GM23248 (cell line): ENCODE measurements around the gene C6orf120. TPM values are rescaled to one million over a fixed set of nuclear protein-coding genes. Genes with fewer than 3 reads are reported as not detected.

Experiments
- DNase-seq: peaks from one replicate; pipeline ENCODE4 v3.0.0-alpha.2; 2015
- H2AFZ ChIP-seq: fragments of 200-600 bp; sonication (generic); 2 replicates; pipeline ENCODE4 v1.6.1; 2016; ENCODE audit warnings: antibody characterized with exemption
- H3F3A ChIP-seq: fragments of 200-600 bp; sonication (generic); 2 replicates; pipeline ENCODE4 v1.6.1; 2016; ENCODE audit warnings: mild to moderate bottlenecking, antibody characterized with exemption, mixed run types; ENCODE audit not compliant: insufficient read depth
- H3K27ac ChIP-seq: fragments of 200-600 bp; sonication (generic); 2 replicates; pipeline ENCODE4 v1.5.1; 2016; ENCODE audit warnings: mild to moderate bottlenecking
- H3K27me3 ChIP-seq: fragments of 200-600 bp; sonication (generic); replicated peaks from 2 replicates; pipeline ENCODE4 v1.6.1; 2016; ENCODE audit warnings: mild to moderate bottlenecking; ENCODE audit not compliant: insufficient read depth
- H3K36me3 ChIP-seq: fragments of 200-600 bp; sonication (generic); 2 replicates; pipeline ENCODE4 v1.6.1; 2016; ENCODE audit warnings: low read depth, mild to moderate bottlenecking
- H3K4me1 ChIP-seq: fragments of 200-600 bp; sonication (generic); 2 replicates; pipeline ENCODE4 v1.6.1; 2016; ENCODE audit warnings: mild to moderate bottlenecking; ENCODE audit not compliant: insufficient read depth
- H3K4me2 ChIP-seq: fragments of 200-600 bp; sonication (generic); one replicate; pipeline ENCODE4 v1.6.1; 2016; ENCODE audit warnings: mild to moderate bottlenecking; ENCODE audit not compliant: unreplicated experiment
- H3K4me3 ChIP-seq: fragments of 200-600 bp; sonication (generic); 2 replicates; pipeline ENCODE4 v1.5.1; 2016; ENCODE audit warnings: mild to moderate bottlenecking
- H3K79me2 ChIP-seq: fragments of 200-600 bp; sonication (generic); 2 replicates; pipeline ENCODE4 v1.6.1; 2016; ENCODE audit warnings: mild to moderate bottlenecking; ENCODE audit not compliant: insufficient read depth
- H3K9ac ChIP-seq: fragments of 200-600 bp; sonication (generic); 2 replicates; pipeline ENCODE4 v1.6.1; 2016; ENCODE audit warnings: mild to moderate bottlenecking
- H3K9me2 ChIP-seq: fragments of 200-600 bp; sonication (generic); 2 replicates; pipeline ENCODE4 v1.6.1; 2016; ENCODE audit warnings: mixed run types, mild to moderate bottlenecking, moderate library complexity; ENCODE audit not compliant: insufficient read depth
- H3K9me3 ChIP-seq: fragments of 200-600 bp; sonication (generic); one replicate; pipeline ENCODE4 v1.6.1; 2017; ENCODE audit warnings: low read depth
- H4K20me1 ChIP-seq: fragments of 200-600 bp; sonication (generic); 2 replicates; pipeline ENCODE4 v1.6.0; 2016; ENCODE audit not compliant: insufficient read depth
- EZH2 ChIP-seq: fragments of 200-600 bp; sonication (generic); IDR thresholded peaks from 2 replicates; pipeline ENCODE4 v1.6.1; 2018; ENCODE audit warnings: antibody characterized with exemption, mild to moderate bottlenecking; ENCODE audit not compliant: insufficient read depth, poor library complexity, severe bottlenecking
- EZH2phosphoT487 ChIP-seq: fragments of 200-600 bp; sonication (generic); IDR thresholded peaks from 2 replicates; pipeline ENCODE4 v1.6.1; 2018; ENCODE audit warnings: antibody characterized with exemption, moderate library complexity, mild to moderate bottlenecking, low read depth; ENCODE audit not compliant: insufficient read depth
- WGBS, 2 experiments: methylation state at CpG; one replicate each; pipeline ENCODE4 v1.1.6; 2015 to 2017; ENCODE audit warnings: low lambda C conversion rate in 2 of 2, low coverage in 1 of 2; ENCODE audit errors: missing lambda C conversion rate in 2 of 2; 5-methylcytosine and 5-hydroxymethylcytosine counted together
- in situ Hi-C: fragments of 300-500 bp; cut with MboI; formaldehyde crosslinking; loops from 2 replicates; pipeline ENCODE4 v1.15.0; 2020
- polyA plus RNA-seq: library from polyadenylated mRNA; unstranded; fragments of >200 nt; fragmentation: Nextera tagmentation; extraction: Ambion mirVana; gene quantifications from 2 replicates; pipeline ENCODE4 v1.2.1, GENCODE V29; 2016
- total RNA-seq: library from RNA; depleted of rRNA; stranded (reverse); fragments of >200 nt; shearing (Covaris generic); gene quantifications from 2 replicates; pipeline ENCODE4 v1.2.3, GENCODE V29; 2014

The C6orf120 gene
- total and polyA plus RNA-seq, 2 experiments from 2014 or later = 39.4 to 72.7 TPM

DNA sequence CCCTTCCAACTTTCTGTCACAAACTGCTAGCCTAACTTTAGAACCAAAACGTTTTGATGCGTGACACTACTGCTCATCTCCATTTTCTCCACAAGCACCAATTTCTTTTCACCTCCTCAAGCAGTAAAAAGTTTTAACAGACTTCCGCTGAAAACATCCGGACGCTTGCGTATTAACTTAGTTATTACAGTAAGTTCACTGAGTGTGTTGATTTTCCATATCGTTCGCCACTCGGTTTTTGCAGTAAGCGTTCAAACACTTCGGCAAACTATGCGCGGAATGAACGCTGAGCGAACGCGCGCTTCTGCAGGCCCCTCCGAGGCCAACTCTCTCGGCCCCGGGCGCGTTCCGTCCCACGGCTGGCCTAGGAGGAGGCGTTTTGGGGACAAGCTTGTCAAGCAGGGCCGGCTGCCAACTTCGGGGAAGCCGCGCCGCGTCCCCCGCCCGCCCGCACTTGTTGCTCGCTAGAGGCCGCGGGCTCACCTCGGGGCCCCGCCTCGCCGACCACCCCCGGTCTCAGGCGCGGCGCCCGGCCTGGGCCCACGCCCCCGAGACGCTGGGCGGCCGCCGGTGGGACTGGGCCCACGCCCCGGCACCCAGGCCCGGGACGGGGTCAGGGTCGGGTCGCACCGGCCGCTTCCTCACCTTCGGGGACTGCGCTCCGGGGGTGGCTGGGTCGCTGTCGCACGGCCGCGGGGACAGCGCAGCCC, 21.4 kb downstream of the C6orf120 start:
- no peak for TF ChIP-seq EZH2phosphoT487
- TF ChIP-seq EZH2 = no peak
- Histone ChIP-seq H3F3A (peaks cover 34% of the 10 kb centered on the region), H3K9me3 (no peaks in the 10 kb centered on the region), H3K36me3 (no peaks in the 10 kb centered on the region), H3K79me2 (peaks cover 41% of the 10 kb centered on the region), H3K4me1 (peaks cover 14% of the 10 kb centered on the region), H3K27ac (peak overlapping the region; percentile 70), H3K27me3 (no peaks in the 10 kb centered on the region), H4K20me1 (no peaks in the 10 kb centered on the region), H3K4me2 (peak overlapping the region; percentile 89), H3K9me2 (no peaks in the 10 kb centered on the region), H3K9ac (peak overlapping the region; percentile 78), H2AFZ (peak overlapping the region; percentile 95), H3K4me3 (peak overlapping the region; percentile 96)
- WGBS, 2 experiments = 1% methylated on average over 33 to 51 of the region's 70 CpGs
- DNase-seq = peak; percentile 79
- in situ Hi-C loops = no loop called here

DNA sequence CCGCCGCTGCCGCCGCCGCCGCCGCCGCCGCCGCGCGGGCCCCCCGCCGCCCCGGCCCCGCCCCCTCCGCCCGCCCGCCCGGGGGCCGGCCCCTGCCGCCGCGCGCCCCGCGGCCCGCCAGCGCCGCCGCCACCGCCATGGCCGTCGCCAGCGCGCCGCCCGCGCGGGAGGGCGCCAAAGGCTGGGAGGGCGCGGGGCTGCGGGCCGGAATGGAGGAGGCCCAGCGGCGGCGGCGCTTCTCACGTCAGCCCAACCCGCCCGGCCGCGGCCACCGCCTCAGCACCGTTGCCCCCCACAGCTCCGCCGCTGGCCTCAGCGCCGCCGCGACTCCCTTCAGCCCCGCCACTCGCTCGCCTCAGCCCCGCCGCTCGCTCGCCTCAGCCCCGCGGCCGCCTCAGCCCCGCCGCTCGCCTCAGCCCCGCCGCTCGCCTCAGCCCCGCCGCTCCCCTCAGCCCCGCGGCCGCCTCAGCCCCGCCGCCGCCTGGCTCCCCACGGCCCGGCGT, 22.1 kb downstream of the C6orf120 start:
- no peak overlapping the region for H3K27ac ChIP-seq
- no peaks in the 10 kb centered on the region for H3K27me3 ChIP-seq
- no peak overlapping the region for H2AFZ ChIP-seq
- peaks cover 14% of the 10 kb centered on the region for H3K4me1 ChIP-seq
- H3K79me2 ChIP-seq = peaks cover 34% of the 10 kb centered on the region
- H3F3A ChIP-seq = peaks cover 34% of the 10 kb centered on the region
- H3K9me2 ChIP-seq = no peaks in the 10 kb centered on the region
- H3K9ac ChIP-seq = no peak overlapping the region
- TF ChIP-seq EZH2phosphoT487 (no peak), EZH2 (no peak)
- H4K20me1 ChIP-seq = no peaks in the 10 kb centered on the region
- no peaks in the 10 kb centered on the region for H3K9me3 ChIP-seq
- H3K4me2 ChIP-seq = no peak overlapping the region
- peak; percentile 62 for DNase-seq
- 0 to 2% methylated on average over 9 to 16 of the region's 89 CpGs for WGBS, 2 experiments
- H3K36me3 ChIP-seq = no peaks in the 10 kb centered on the region
- H3K4me3 ChIP-seq = peak overlapping the region; percentile 46; the same call in 1 of the 2 replicates
- in situ Hi-C loops = no loop called here

DNA sequence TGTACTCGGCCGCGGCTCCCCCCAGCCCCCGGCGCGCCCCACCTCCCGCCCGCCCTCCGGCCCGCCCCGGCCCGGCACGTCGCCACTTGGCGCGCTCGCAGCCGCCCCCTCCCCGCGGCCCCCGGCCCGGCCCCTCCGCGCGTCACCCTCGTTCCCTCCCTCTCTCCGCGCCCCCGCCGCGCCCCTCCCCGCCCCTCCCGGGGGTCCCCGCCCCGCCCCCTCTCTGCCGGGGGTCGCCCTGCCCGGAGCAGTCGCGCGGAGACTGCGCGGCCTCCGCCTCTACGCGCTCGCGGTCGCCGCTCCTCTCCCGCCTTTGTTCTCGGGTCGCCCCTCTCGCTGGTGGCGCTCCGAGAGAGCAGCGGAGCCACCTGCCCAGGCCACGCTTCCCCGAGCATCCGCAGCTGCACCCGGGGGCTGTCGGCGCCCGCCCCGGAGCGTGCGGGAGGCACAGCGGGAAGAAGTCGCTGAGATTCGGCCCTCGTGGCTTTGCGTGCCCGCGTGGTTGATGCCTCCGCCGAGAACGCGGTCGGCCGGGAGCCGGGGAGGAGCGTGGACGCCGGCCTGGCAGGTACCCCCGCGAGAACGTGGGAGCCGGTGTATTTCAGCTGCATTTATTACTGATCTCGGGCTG, 22.7 kb downstream of the C6orf120 start, which contains the start of gene PHF10:
Gene PHF10, minus strand, starts transcription at position 7 of the 631 bp plus-strand sequence. CDS start 569 bp downstream, outside the sequence.
- WGBS, 2 experiments = 2 to 3% methylated on average over 45 to 58 of the region's 89 CpGs
- Histone ChIP-seq H3K4me3 (peak within 1 kb of the TSS; percentile 96), H3K9ac (peak within 1 kb of the TSS; percentile 78), H3K4me1 (peaks cover 14% of the 10 kb centered on the region), H3K36me3 (no peaks in the 10 kb centered on the region), H3K27me3 (no peaks in the 10 kb centered on the region), H4K20me1 (no peaks in the 10 kb centered on the region), H2AFZ (peak within 1 kb of the TSS; percentile 95), H3F3A (peaks cover 34% of the 10 kb centered on the region), H3K27ac (peak within 1 kb of the TSS; percentile 70), H3K9me3 (no peaks in the 10 kb centered on the region), H3K4me2 (peak within 1 kb of the TSS; percentile 89), H3K9me2 (no peaks in the 10 kb centered on the region), H3K79me2 (peaks cover 28% of the 10 kb centered on the region)
- DNase-seq = peak; percentile 58
- in situ Hi-C loops = no loop called here
- TF ChIP-seq EZH2 (no peak), EZH2phosphoT487 (no peak)

DNA sequence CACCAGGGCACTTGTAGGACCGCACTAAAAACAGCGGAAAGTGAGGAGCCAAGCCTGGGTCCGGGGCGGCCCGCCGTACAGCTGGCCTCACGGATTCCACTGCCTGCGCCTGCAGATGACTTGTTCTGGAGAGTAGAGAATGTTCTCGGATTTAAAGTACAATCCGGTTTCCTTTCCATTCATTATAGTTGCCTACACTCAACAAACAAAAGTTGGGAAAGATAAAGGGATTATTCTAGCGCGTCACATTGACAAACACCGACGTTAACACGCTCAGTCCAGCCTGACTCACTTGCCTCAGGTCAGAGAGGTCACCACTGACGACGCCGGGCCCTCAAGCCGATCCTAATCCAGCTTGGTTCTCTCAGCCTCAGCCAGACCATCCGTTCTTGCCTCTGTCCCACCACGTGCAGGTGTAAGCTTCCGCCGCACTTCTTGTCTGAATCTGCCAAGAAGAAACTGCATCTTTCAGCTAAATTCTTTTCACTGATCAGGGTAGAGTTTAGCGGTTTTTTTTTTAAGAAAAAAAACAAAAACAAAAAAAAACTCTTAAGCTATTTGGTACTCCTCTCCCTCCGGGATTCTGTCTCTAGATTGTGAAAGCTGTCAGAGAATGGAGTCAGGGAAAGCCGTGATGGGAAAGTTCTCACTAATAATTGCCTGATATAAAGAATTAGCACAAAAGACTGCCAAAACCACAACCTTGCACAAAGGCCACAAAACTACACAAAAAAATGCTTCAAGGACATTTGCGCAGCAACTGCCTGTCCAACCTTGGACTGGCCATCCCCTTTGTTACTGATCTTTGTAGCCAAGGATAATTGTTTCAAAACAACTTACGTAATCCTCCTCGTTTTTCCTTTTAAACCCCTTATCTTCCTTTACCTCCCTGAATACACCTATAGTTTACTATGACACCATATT, 23.5 kb downstream of the C6orf120 start:
- Histone ChIP-seq H3K9me3 (no peaks in the 10 kb centered on the region), H2AFZ (peak overlapping the region; percentile 74), H4K20me1 (no peaks in the 10 kb centered on the region), H3F3A (peaks cover 34% of the 10 kb centered on the region), H3K79me2 (peaks cover 21% of the 10 kb centered on the region), H3K4me3 (peak overlapping the region; percentile 66), H3K27ac (peak overlapping the region; percentile 1; the same call in 1 of the 2 replicates), H3K4me2 (peak overlapping the region; percentile 58), H3K27me3 (no peaks in the 10 kb centered on the region), H3K4me1 (peaks cover 14% of the 10 kb centered on the region), H3K9me2 (no peaks in the 10 kb centered on the region), H3K36me3 (no peaks in the 10 kb centered on the region), H3K9ac (peak overlapping the region; percentile 56)
- TF ChIP-seq EZH2 = no peak
- TF ChIP-seq EZH2phosphoT487 = no peak
- peak; percentile 70 for DNase-seq
- in situ Hi-C loops = no loop called here
- 30 to 37% methylated on average over 29 of the region's 29 CpGs for WGBS, 2 experiments
